Measurements from ENCODE around the gene TGFA.
"Not testable (repeated sequence)": the region's sequence is repeated elsewhere in the genome, so short reads cannot be mapped to it uniquely, and the experiment has no call there.

TGFA gene

GRCh38 chr2:70496819-70497218 is 56.8 kb downstream of the TGFA start:
- no peak for DNase-seq

- no peak for DNase-seq
Observed at GRCh38 chr2:70494293-70494886, 59.2 kb downstream of the TGFA start.

- DNase-seq: no peak
Observed at GRCh38 chr2:70490381-70490780, 63.2 kb downstream of the TGFA start.

DNA sequence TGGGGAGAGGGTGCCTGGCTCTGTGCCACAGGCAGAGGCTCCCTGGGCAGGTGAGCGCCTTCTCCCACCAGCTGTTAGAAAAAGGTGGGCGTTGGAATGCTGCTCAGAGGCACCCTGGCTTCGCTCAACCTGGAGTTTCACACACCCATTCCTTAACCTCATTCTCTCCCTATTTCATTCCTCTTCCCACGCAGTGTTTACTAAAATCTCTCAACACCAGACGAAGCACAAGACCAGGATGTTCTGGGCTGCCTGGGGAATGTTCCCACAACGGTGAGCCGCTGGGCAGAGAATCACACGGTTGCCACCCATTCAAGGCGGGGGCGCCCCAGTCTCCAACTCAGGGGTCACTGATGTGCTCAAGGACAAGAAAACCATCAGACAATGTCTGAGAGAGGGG is 64.5 kb downstream of the TGFA start:
- no peak for DNase-seq

GRCh38 chr2:70484086-70484485 is 69.5 kb downstream of the TGFA start:
- DNase-seq: no peak

DNA sequence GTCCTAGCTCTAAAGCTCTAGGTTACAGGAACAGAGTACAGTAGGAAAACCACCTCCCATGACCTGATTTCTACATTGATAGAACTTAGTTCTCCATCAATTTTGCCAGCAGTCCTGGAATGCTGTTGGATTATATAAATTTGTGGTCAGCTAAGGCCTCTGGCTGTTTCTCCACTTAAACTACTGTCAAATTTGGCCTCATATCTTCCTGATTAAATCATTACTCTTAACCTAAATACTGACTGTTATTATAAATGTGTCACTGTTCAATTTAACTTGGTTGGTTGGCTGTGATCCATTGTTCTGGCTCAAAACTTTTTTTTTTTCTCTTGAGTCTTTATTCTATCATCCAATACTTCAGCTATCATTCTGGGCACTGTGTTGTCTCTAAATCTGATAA is 71.2 kb downstream of the TGFA start:
- no peak for DNase-seq

- no peak for DNase-seq
Observed at GRCh38 chr2:70480468-70480867, 73.2 kb downstream of the TGFA start.

GRCh38 chr2:70479816-70480215 is 73.8 kb downstream of the TGFA start:
- no peak for DNase-seq

GRCh38 chr2:70477441-70477844 is 76.2 kb downstream of the TGFA start:
- no peak for DNase-seq

GRCh38 chr2:70475266-70475665 is 78.4 kb downstream of the TGFA start:
- no peak for DNase-seq

DNA sequence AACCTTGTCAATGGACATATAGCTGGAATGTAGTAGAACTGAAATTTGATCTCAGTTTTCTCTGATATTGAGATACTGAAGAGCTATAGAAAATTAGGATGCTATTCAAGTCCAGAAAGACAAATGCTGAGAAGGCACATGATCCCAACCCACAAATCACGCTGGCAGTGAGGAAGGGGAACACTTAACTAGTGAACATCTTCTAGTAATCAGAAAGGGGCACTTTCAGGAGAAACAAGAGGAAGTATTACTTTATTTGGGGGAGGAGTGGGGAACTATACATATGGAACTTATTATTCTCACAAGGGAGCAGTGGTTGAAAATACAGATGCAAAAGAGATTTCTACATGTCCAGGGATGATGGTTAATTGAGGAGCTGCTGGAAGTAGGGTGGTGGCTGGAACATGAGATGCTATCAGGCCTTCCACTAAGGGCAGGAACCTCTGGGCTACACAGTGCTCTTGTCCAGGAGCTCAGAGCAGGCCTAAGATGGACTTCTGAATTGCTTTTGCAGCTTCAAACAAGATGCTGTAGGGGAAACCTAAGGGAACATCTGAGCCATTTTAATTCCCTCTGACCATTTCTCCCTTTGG is 79.3 kb downstream of the TGFA start:
- no peak for DNase-seq

DNA sequence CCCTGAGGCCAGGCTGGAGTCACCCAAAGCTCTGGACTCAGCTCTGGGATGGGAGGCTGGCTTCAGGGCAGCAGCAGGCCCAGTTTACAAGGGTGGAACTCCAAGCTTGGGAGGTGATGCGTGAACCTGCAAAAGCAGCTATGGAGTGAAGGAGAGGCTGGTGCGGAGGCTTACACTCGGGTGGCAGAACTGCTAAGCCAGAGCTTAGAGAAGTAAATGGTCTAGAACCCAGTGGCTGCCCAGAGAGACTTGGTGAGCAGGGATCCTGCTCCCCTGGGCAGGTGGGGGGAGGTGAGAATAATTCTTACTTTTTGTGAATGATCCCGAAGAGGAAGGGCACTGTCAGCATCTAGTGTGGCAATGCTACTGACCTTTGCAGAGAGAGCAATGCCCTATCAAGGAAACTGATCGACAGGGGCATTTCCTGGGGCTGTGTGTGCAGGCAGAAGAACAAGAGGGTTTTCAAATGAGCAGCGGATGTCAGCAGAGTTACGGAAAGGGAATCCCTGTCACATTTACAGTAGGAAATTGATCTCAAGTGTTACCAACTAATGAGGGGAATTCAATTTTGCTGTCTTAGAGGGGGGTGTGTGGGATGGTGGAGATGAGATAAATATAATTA is 80.4 kb downstream of the TGFA start:
- no peak for DNase-seq

DNA sequence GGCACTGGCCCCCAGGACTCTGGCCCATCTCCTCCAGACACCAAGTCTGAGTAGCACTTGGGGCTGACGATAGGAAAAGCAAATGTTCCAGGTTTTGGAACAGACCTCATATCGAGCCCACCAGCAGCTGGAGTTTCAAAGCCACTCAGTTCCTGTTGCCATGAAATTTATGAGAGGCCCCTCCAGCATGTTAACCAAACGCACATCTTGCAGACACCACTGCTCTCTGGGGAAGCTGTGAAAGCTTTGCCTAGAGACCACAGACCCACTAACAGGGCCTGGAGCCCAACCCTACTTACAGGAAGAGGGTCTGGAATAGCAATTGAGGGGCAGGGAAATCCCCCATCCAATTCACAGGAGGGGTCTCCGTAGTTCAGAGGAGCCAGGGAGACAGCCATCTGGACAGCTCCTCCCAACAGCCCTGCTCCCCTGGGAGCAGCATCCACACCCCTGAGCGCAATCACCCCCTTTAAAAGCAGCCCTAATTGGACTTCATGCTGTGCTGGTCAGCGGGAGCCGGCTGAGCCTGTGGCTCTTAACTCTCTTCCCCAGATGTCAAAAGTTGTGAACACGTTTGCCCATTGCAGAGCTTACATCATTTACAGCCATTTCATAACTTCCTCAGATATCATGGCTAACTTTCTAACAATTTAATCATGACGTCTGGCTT is 81.3 kb downstream of the TGFA start:
- DNase-seq: no peak

DNA sequence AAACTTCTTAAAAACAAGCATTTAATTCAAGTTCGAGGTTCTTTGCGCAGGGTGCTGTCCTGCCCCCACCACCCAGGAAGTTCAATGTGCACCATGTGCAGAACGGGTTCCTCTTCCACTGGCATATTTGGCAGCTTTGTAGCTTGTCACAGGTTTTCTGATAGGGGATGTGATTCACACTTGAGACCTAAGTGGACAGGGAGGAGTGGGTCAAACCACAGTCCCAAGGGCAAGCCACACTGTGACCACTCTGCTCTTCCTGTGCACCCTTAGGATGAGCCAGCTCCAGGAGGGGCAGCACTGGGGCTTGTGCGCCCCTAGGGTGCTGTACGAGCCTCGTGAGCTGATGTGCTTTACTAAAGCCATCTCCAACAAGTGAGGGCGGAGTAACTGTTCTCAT is 82.5 kb downstream of the TGFA start:
- DNase-seq: no peak

DNA sequence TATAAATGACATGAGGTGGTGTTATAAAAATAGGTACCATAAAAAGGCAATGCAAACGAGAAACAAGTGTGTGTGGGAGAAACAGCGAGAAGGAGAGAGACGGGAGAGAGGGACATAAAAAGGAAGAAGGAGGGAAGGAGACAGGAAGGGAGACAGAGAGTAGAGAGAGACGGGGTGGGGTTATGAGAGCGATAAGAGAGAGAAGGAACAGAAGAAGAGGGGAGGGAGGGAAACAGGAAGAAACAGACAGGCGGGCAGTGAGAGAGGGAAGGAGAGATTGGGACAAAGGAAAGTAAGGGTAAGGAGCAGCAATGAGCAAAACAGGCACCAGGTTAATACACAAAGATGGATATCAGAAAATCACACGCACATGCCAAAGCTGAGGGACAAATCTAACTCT is 83.7 kb downstream of the TGFA start:
- no peak for DNase-seq

- no peak for DNase-seq
Observed at GRCh38 chr2:70469435-70469834, 84.2 kb downstream of the TGFA start.

- no peak for DNase-seq
Observed at GRCh38 chr2:70468878-70469277, 84.7 kb downstream of the TGFA start.

- DNase-seq: no peak
Observed at GRCh38 chr2:70467831-70468779, 85.5 kb downstream of the TGFA start.

- DNase-seq: no peak
Observed at GRCh38 chr2:70467237-70467636, 86.4 kb downstream of the TGFA start.

DNA sequence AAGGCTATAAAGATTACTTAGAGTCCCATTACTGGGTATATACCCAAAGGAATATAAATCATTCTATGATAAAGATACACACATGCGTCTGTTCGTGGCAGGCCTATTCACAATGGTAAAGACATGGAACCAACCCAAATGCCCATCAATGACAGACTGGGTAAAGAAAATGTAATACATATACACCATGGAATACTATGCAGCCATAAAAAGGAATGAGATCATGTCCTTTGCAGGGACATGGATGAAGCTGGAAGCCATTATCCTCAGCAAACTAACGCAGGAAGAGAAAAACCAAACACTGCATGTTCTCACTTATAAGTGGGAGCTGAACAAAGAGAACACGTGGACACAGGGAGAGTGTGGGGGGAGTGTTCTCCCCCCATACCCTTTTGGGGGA is 87.0 kb downstream of the TGFA start:
- not testable (repeated sequence) for DNase-seq

DNA sequence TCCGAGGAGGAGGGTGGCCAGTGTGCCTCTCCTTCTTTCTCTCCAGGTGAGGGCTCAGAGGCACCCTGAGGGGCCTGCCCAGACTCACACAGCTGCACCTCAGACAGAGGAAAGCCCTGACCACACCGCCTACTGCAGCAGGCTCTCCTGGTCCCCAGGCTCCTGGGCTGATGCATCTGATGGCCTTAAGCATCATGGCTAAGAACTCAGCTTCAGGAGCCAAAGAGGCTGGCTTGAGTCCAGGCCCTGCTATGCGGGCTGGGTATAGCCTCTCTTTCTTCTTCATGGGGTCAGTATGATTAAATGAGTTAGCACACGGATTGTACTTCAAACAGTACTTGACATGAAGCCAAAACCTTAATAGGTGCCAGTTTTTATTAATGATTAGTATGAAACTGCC is 89.6 kb downstream of the TGFA start:
- no peak for DNase-seq

DNA sequence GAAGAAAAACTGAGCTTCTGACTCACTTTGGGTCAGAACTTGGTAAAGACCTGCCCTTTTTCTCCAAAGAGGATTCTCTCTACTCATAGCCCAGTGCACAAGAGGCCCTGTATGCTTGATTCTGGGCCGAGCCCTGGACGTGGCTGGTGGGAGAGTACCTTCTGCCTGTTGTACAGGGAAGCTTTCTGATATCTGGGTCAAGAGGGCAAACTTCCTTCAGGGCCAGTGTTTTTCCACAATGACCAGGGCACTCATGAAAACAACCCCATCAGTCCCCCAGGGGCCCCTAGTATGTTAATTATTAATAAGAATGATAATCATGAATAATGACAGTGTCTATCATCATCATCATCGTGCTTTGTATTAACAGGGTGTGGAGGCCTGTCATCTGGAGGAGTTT is 90.0 kb downstream of the TGFA start:
- no peak for DNase-seq
